ENCODE results near the gene NUCB2.

- TF ChIP-seq, protein P1, sequence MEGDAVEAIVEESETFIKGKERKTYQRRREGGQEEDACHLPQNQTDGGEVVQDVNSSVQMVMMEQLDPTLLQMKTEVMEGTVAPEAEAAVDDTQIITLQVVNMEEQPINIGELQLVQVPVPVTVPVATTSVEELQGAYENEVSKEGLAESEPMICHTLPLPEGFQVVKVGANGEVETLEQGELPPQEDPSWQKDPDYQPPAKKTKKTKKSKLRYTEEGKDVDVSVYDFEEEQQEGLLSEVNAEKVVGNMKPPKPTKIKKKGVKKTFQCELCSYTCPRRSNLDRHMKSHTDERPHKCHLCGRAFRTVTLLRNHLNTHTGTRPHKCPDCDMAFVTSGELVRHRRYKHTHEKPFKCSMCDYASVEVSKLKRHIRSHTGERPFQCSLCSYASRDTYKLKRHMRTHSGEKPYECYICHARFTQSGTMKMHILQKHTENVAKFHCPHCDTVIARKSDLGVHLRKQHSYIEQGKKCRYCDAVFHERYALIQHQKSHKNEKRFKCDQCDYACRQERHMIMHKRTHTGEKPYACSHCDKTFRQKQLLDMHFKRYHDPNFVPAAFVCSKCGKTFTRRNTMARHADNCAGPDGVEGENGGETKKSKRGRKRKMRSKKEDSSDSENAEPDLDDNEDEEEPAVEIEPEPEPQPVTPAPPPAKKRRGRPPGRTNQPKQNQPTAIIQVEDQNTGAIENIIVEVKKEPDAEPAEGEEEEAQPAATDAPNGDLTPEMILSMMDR (IDR thresholded peaks at IDR 0.05; ENCODE audit: low read depth, low read length, poor library complexity, severe bottlenecking), result no peak
- no peak for TF ChIP-seq EZH2phosphoT487 (IDR thresholded peaks at IDR 0.05; ENCODE audit: borderline replicate concordance, low read length)
These were observed 104.6 kb downstream of the NUCB2 start for GRCh38 chr11:17381156-17381555.

All from DOHH2 (cell line).